Measurements from ENCODE around the gene HOXC9.

DNA sequence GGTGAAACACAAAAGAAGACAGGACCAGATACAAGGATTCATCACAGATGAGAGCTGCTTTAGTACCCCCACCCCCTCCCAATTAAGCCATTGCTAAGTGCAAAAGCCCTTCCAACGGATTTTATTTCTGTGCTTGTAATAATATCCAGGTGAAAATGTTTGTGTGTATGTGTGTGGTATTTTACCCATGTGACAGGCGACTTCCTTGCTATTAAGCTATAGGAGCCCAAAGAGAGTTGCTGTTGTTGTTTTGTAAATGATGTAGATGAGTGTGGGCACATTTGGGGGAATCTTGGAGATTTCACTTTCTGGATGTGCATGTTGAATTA, 50.5 kb downstream of the HOXC9 start:
- TF ChIP-seq ZC3H11A (IDR thresholded peaks at IDR 0.05) = no peak
- TF ChIP-seq EP300 (IDR thresholded peaks at IDR 0.05) = no peak
- TF ChIP-seq JUN (IDR thresholded peaks at IDR 0.05) = no peak
- TF ChIP-seq RAD21 (conservative IDR thresholded peaks at IDR 0.05 in 1 of 2, IDR thresholded peaks at IDR 0.05 in 1 of 2) = no peak
- TF ChIP-seq, protein P1, sequence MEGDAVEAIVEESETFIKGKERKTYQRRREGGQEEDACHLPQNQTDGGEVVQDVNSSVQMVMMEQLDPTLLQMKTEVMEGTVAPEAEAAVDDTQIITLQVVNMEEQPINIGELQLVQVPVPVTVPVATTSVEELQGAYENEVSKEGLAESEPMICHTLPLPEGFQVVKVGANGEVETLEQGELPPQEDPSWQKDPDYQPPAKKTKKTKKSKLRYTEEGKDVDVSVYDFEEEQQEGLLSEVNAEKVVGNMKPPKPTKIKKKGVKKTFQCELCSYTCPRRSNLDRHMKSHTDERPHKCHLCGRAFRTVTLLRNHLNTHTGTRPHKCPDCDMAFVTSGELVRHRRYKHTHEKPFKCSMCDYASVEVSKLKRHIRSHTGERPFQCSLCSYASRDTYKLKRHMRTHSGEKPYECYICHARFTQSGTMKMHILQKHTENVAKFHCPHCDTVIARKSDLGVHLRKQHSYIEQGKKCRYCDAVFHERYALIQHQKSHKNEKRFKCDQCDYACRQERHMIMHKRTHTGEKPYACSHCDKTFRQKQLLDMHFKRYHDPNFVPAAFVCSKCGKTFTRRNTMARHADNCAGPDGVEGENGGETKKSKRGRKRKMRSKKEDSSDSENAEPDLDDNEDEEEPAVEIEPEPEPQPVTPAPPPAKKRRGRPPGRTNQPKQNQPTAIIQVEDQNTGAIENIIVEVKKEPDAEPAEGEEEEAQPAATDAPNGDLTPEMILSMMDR (IDR thresholded peaks at IDR 0.05) = no peak
- no peak for TF ChIP-seq RCOR1 (IDR thresholded peaks at IDR 0.05; ENCODE audit: low read depth, low read length)
- TF ChIP-seq POLR2A (IDR thresholded peaks at IDR 0.05; ENCODE audit: low read length) = no peak
- TF ChIP-seq, protein P2, sequence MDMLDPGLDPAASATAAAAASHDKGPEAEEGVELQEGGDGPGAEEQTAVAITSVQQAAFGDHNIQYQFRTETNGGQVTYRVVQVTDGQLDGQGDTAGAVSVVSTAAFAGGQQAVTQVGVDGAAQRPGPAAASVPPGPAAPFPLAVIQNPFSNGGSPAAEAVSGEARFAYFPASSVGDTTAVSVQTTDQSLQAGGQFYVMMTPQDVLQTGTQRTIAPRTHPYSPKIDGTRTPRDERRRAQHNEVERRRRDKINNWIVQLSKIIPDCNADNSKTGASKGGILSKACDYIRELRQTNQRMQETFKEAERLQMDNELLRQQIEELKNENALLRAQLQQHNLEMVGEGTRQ (IDR thresholded peaks at IDR 0.05) = no peak
- no peak for TF ChIP-seq SMC3 (IDR thresholded peaks at IDR 0.05)
- no peak for TF ChIP-seq HOXA7 (CRISPR knock-in tag; IDR thresholded peaks at IDR 0.05)
